Activated CD4-positive, CD25-positive, alpha-beta regulatory T cell treated with anti-CD3 and anti-CD28 coated beads, Interleukin-2, amount 50 U/mL, for 24 hours (primary cell): ENCODE measurements around the gene C2orf78.
"Not testable (repeated sequence)": the region's sequence is repeated elsewhere in the genome, so short reads cannot be mapped to it uniquely, and the experiment has no call there.

Experiments used
- ATAC-seq, 2 donors: fragments of 150-1000 bp; cut with Tn5 transposase; one replicate each; pipeline ENCODE4 v1.10.0; 2021; ENCODE audit warnings: mild to moderate bottlenecking in 1 of 2, moderate library complexity in 1 of 2

The C2orf78 gene

GRCh38 chr2:73783883-73784282, at the start of gene C2orf78:
C2orf78 (plus strand) TSS chr2:73784183; CDS start chr2:73784310, 127 bp downstream.
- not testable (repeated sequence) for ATAC-seq

- ATAC-seq = no peak
Observed at GRCh38 chr2:73736378-73736777, 47.6 kb upstream of the C2orf78 start.

DNA sequence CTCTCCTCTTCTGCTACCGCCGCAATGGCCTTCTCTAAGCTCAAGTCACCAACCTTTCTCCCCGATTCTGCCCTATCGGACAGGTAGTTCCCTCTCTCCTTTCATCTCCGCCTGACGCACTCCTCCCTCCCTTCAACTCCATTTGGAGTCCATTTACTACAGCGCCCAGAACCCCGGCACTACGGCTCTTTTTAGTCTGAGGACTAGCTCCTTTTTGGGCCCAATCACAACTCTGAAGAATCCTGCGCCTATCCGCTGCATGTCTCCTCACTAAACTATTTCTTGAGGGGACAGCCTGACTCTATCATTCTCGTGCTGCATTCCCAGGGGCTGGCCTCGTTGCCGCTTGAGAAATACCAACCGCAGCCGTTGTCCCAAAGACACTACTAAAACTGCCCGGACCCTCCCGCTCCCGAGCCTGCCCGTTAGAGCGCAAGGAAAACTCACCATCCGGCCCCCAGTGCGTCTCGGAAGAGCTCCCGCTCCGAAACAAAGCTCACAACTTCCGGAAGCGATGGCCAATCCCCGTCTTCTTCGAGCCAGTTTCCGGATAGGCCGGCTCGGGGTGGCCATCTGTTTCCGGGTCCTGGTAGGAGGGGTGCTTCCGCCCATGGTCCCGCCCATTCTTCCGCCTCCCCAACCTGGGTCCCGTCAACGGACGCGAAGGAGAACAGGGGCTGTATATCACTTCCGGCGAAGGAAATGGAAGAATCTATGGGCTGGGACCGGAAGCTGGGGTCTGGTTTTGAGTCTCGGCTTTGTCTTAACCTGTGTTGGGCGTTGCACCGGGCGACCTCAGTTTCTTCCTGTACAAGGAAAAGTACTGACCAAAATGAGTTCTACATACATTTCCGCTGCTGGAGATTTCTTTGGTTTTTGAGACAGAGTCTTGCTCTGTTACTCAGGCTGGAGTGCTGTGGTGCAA, 46.9 kb upstream of the C2orf78 start, which contains the start of gene TPRKB:
Gene TPRKB (minus strand): TSS at position 491 of the 925 bp plus-strand sequence. CDS start 2,776 bp downstream, outside the sequence.
- peak; percentile 99 for ATAC-seq

GRCh38 chr2:73739101-73739500, 44.9 kb upstream of the C2orf78 start:
- ATAC-seq = no peak

- ATAC-seq = no peak
Observed at GRCh38 chr2:73740767-73741166, 43.2 kb upstream of the C2orf78 start.

DNA sequence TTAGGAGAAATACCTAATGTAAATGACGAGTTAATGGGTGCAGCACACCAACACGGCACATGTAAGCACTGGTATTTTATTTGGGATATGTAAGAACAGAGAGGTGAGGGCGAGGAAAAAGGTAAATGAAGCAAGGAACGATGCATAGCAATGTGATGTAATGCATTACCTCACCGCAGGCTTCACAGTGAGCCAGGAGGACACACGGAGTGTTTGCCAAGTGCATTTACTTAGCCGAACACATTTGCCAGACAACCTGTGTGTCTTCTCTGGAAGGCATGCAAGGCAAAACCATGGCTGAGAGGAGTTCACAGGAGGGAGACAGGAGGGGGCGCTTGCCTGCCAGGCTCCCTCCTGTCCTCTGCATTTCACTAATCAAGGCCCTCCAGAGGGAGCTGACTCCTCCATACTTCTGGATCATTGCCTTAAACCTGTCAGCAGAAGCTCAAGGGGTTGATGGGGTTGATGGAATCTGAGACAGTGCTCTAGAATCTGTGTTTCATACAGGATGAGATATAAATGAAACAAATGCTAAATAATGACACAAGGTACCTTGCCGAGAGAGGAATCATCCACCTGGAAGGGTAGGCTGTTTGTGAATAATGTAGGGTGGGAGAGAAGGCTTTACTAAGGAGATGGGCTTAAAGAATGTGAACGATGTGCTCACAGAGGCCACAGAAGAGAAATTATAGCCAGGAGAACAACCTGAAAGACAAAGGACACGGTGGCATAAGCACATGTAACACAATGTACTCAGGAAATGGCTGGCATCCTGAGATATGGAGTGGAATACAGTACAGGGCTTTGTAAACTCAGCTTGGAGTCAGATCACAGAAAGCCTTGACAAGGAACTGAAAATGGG, 37.7 kb upstream of the C2orf78 start:
- ATAC-seq = no peak

GRCh38 chr2:73746877-73747208, 37.1 kb upstream of the C2orf78 start:
- no peak for ATAC-seq

DNA sequence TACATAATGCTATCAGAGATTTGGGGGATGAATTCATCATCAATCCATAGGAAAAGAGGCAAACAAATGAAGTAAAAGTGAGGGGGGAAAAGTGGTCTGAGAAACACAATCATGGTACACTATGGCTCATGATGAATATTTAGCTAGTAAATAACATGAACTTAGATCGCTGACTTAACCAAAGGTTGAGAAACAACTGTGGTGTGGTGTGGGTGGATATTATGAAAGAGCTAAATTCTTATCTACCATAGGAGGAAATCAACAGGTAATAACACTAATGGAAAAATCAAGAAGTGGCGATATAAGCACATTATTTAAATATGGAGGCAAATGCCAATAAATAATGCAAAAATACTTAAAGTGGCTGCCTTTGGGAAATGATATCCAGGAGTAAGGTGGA, 34.7 kb upstream of the C2orf78 start:
- no peak for ATAC-seq

DNA sequence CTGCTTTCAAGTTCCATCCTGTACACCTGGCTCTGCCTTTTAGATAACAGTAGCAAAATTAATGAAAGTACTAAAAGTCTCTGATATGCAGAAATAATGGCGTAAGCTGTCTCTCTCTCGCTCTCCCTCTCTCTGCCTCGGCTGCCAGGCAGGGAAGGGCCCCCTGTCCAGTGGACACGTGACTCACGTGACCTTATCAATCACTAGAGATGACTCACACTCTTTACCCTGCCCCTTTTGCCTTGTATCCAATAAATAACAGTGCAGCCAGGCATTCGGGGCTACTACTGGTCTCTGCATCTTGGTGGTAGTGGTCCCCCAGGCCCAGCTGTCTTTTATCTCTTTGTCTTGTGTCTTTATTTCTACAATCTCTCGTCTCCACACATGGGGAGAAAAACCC, 29.7 kb upstream of the C2orf78 start:
- ATAC-seq = not testable (repeated sequence)

- ATAC-seq = no peak
Observed at GRCh38 chr2:73759285-73759764, 24.7 kb upstream of the C2orf78 start.

- ATAC-seq = no peak
Observed at GRCh38 chr2:73759904-73760303, 24.1 kb upstream of the C2orf78 start.

DNA sequence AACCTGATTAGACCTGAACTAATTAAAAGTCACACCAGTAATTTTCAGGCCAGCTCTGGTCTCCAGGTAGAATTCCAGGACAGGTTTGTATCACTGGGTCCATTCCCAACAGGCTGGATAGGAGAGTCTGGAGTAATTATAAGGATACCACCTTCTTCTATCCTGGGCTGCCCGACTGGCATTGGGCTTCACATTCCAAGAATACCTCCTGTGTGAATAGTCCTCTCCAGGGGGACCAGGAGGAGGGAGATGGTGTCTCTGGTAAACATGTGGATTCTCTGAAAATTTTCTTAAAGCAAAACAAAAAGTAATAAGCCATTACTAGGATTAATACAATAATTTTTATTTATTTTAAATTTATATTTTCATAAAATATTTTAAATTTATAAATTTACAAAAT, 21.4 kb upstream of the C2orf78 start:
- ATAC-seq = no peak

GRCh38 chr2:73764945-73765344, 19.0 kb upstream of the C2orf78 start:
- ATAC-seq = no peak

- no peak for ATAC-seq
Observed at GRCh38 chr2:73766349-73766748, 17.6 kb upstream of the C2orf78 start.

DNA sequence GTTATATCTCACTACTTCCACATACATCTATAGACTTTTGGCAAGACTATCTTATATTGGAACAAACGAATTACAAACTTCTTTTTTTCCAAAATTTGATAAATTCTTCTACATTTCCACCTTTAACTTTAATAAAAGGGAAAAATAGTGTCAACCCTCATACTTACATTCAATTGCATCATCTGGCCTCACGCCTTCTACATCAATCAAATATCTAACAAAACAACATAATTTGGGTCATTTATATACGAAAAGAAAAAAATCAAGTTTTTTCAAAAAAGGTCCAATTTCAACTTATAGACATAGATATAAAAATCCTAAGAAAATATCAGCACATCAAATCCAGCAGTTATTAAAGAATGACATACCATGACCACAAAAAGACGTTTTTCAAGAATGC, 17.0 kb upstream of the C2orf78 start:
- no peak for ATAC-seq

- ATAC-seq = no peak
Observed at GRCh38 chr2:73770725-73771124, 13.3 kb upstream of the C2orf78 start.

DNA sequence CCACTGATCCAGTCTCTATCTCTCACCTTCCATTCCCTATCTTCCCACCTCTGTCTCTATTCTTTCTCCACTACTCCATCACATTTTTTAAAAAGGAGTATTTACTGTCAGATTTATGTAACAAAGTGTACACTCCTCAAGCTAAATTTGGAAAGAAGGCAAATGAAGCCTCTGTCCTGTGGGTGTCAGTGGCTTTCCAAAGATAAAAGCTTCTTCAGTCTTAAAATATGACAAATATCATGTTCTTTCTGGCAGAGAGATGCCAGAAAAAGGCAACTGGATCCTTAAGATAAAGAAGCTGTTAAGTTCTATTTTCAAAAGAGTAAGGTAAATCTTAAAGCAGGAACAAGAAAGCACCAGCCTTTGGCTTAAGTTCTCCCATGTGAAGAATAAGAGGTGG, 11.2 kb upstream of the C2orf78 start:
- ATAC-seq = no peak

GRCh38 chr2:73776381-73776780, 7.6 kb upstream of the C2orf78 start:
- no peak for ATAC-seq

DNA sequence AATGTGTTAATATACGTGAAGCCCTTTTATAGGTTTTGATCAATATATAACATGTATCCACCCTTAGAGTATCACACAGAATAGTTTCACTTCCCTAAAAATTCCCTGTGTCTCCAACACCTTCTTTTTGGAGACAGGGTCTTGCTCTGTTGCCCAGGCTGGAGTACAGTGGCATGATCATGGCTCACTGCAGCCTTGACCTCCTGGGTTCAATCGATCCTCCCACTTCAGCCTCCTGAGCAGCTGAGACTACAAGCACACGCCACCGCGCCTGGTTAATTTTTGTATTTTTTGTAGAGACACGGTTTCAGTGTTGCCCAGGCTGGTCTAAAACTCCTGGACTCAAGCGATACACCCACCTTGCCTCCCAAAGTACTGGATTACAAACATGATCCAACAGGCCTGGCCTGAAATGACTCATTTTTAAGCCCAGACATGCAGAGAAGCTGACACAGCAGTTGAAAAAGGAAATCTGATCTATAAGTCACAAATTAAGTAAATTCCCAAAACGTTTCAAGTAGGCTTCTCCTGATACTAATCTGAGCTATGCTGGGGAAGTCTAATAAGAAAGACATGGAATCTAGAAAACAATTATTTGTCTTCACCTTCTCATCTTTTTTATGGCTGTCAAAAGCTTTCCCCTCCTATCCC, 7.0 kb upstream of the C2orf78 start:
- ATAC-seq = no peak

DNA sequence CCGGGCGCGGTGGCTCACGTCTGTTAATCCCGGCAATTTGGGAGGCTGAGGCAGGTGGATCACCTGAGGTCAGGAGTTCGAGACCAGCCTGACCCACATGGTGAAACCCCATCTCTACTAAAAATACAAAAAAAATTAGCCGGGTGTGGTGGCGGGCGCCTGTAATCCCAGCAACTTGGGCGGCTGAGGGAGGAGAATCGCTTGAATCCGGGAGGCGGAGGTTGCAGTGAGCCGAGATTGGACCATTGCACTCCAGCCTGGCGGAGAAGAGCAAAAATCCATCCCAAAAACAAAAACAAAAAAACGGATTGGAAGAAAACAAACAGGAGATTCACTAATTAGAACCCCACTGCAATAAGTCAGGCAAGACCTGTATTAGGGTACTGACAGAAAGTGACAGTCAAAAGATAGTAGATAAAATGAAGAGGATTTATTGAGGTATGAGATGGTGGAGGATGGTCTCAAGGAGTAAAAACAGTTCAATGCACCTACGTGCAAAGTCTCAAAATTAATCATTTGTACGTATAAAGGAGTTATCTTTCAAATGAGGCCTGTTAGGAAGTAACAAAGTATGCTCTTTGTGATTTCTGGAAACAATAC, 5.0 kb upstream of the C2orf78 start:
- not testable (repeated sequence) for ATAC-seq

GRCh38 chr2:73779467-73780236, 4.3 kb upstream of the C2orf78 start, which contains the start of gene DUSP11:
DUSP11 (minus strand) TSS chr2:73780103; CDS start chr2:73779974, 129 bp downstream.
- ATAC-seq = peak; percentile 99

GRCh38 chr2:73780237-73780582, 3.8 kb upstream of the C2orf78 start:
- no peak for ATAC-seq
